Esophagus squamous epithelium (tissue), 4 donors: ENCODE results near the gene CNPY1.

Experiments
- POLR2A ChIP-seq, 4 donors: fragments of 450-650 bp; IDR thresholded peaks; one replicate each; pipeline ENCODE4 v1.6.1; 2017; ENCODE audit warnings: antibody characterized with exemption in 4 of 4, mild to moderate bottlenecking in 4 of 4, moderate library complexity in 3 of 4
- TF ChIP-seq, protein P1 (sequence below), 6 experiments: fragments of 450-650 bp in 4 of 6; fragments of 200-600 bp in 2 of 6; sonication (generic) in 2 of 6; IDR thresholded peaks; one replicate each; pipeline ENCODE4 v1.5.1; 2016 to 2019; ENCODE audit warnings: antibody characterized with exemption in 6 of 6, mild to moderate bottlenecking in 4 of 6, moderate library complexity in 4 of 6

DNA sequence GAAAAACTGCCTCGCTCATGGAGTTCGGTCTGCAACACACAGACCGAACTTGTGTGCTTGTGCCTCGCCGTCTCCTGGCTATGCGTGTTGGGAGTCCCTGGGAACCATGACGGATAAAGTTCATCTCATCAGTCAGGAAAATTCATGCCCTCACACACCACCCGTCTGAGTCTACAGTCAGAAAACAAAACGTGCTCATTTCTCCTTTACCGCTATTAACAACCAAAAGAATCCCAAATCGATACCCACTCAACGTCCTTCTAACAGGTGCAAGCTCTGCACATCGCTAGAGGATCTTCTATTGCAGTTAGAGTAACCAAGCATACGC lies 13.6 kb downstream of the CNPY1 start:
- TF ChIP-seq POLR2A (IDR thresholded peaks at IDR 0.05) = no peak
- TF ChIP-seq, protein P1, sequence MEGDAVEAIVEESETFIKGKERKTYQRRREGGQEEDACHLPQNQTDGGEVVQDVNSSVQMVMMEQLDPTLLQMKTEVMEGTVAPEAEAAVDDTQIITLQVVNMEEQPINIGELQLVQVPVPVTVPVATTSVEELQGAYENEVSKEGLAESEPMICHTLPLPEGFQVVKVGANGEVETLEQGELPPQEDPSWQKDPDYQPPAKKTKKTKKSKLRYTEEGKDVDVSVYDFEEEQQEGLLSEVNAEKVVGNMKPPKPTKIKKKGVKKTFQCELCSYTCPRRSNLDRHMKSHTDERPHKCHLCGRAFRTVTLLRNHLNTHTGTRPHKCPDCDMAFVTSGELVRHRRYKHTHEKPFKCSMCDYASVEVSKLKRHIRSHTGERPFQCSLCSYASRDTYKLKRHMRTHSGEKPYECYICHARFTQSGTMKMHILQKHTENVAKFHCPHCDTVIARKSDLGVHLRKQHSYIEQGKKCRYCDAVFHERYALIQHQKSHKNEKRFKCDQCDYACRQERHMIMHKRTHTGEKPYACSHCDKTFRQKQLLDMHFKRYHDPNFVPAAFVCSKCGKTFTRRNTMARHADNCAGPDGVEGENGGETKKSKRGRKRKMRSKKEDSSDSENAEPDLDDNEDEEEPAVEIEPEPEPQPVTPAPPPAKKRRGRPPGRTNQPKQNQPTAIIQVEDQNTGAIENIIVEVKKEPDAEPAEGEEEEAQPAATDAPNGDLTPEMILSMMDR (IDR thresholded peaks at IDR 0.05) = no peak
